Gastroesophageal sphincter (tissue), 4 donors: ENCODE results near the gene CCDC187. TPM values are rescaled to one million over a fixed set of nuclear protein-coding genes. Genes with fewer than 3 reads are reported as not detected.

ENCODE experiments used
- ATAC-seq: fragments of 150-250 bp; one replicate; pipeline ENCODE4 v1.9.1; 2016; ENCODE audit warnings: mild to moderate bottlenecking, moderate library complexity
- H3K27ac ChIP-seq, 4 donors: fragments of 200-600 bp; sonication (generic) in 3 of 4; 1 replicate in 3 of 4; 2 replicates in 1 of 4; pipeline ENCODE4 v1.5.1; 2016 to 2019
- H3K27me3 ChIP-seq: fragments of 200-600 bp; sonication (generic); one replicate; pipeline ENCODE4 v1.5.1; 2019
- H3K36me3 ChIP-seq, 2 donors: fragments of 200-600 bp; sonication (generic); one replicate each; pipeline ENCODE4 v1.5.1; 2019; ENCODE audit warnings: control low read depth in 1 of 2
- H3K4me1 ChIP-seq, 3 donors: fragments of 200-600 bp; sonication (generic); 1 replicate in 2 of 3; 2 replicates in 1 of 3; pipeline ENCODE4 v1.5.1; 2016 to 2019; ENCODE audit warnings: control low read depth in 2 of 3
- H3K4me3 ChIP-seq, 2 donors: fragments of 200-600 bp; sonication (generic); one replicate each; pipeline ENCODE4 v1.5.1; 2019; ENCODE audit warnings: mild to moderate bottlenecking in 1 of 2, moderate library complexity in 1 of 2
- H3K9me3 ChIP-seq, 3 donors: fragments of 200-600 bp; sonication (generic); one replicate each; pipeline ENCODE4 v1.5.1; 2017 to 2019; ENCODE audit warnings: control low read depth in 2 of 3
- CTCF ChIP-seq, 4 experiments: fragments of 200-600 bp in 2 of 4; fragments of 450-650 bp in 2 of 4; sonication (generic) in 1 of 4; IDR thresholded peaks; one replicate each; pipeline ENCODE4 v1.5.1; 2017 to 2019; ENCODE audit warnings: antibody characterized with exemption in 4 of 4, mild to moderate bottlenecking in 2 of 4, moderate library complexity in 2 of 4
- EP300 ChIP-seq: sonication (generic); formaldehyde crosslinking; IDR thresholded peaks from one replicate; pipeline ENCODE4 v1.6.1; 2017; ENCODE audit warnings: antibody characterized with exemption, mild to moderate bottlenecking
- POLR2A ChIP-seq, 2 donors: fragments of 450-650 bp; IDR thresholded peaks; one replicate each; pipeline ENCODE4 v1.6.1; 2017; ENCODE audit warnings: antibody characterized with exemption in 2 of 2, mild to moderate bottlenecking in 2 of 2, moderate library complexity in 1 of 2
- POLR2AphosphoS5 ChIP-seq: sonication (generic); formaldehyde crosslinking; IDR thresholded peaks from one replicate; pipeline ENCODE4 v1.6.1; 2017; ENCODE audit warnings: antibody characterized with exemption
- WGBS, 2 donors: methylation state at CpG; one replicate each; pipeline ENCODE4 v1.1.5; 2018; ENCODE audit warnings: low coverage in 1 of 2; 5-methylcytosine and 5-hydroxymethylcytosine counted together
- total RNA-seq, 4 donors: library from RNA; depleted of rRNA; stranded (reverse); fragments of >200 nt; gene quantifications; one replicate each; pipeline ENCODE4 v1.1.0, GENCODE V29; 2016

CCDC187 gene
- total RNA-seq, 4 donors from 2014 or later, result not detected

GRCh38 chr9:136235709-136236455, 68.0 kb downstream of the CCDC187 start:
- 76% methylated on average over 3 of the region's 27 CpGs; no CpG with 5 or more reads in 1 of the 2 donors for WGBS, 2 donors
- peaks cover 0 to 52% of the 10 kb centered on the region in 2 donors for H3K36me3 ChIP-seq
- H3K9me3 ChIP-seq, result no peaks in the 10 kb centered on the region
- TF ChIP-seq CTCF (IDR thresholded peaks at IDR 0.05), result no peak
- TF ChIP-seq POLR2A (IDR thresholded peaks at IDR 0.05), result no peak
- TF ChIP-seq POLR2AphosphoS5, result no peak
- no peak for TF ChIP-seq EP300
- H3K4me1 ChIP-seq, result peaks cover 0 to 19% (median 0%) of the 10 kb centered on the region in 3 donors
- ATAC-seq, result no peak
- H3K27me3 ChIP-seq, result no peaks in the 10 kb centered on the region
- H3K4me3 ChIP-seq, result no peak overlapping the region
- no peak overlapping the region for H3K27ac ChIP-seq

GRCh38 chr9:136235171-136235570, 68.7 kb downstream of the CCDC187 start:
- peaks cover 0 to 14% (median 0%) of the 10 kb centered on the region in 3 donors for H3K4me1 ChIP-seq
- no peak for ATAC-seq
- H3K36me3 ChIP-seq, result peaks cover 0 to 54% of the 10 kb centered on the region in 2 donors
- no peaks in the 10 kb centered on the region for H3K27me3 ChIP-seq
- TF ChIP-seq POLR2A (IDR thresholded peaks at IDR 0.05) (no peak), EP300 (no peak), CTCF (IDR thresholded peaks at IDR 0.05) (no peak), POLR2AphosphoS5 (no peak)
- no peak overlapping the region for H3K27ac ChIP-seq
- H3K4me3 ChIP-seq, result no peak overlapping the region
- H3K9me3 ChIP-seq, result no peaks in the 10 kb centered on the region
- 92 to 98% methylated on average over 7 to 10 of the region's 17 CpGs for WGBS, 2 donors

GRCh38 chr9:136234597-136234996, 69.3 kb downstream of the CCDC187 start:
- Histone ChIP-seq H3K4me1 (peaks cover 0 to 8% (median 0%) of the 10 kb centered on the region in 3 donors), H3K4me3 (no peak overlapping the region), H3K36me3 (peaks cover 0 to 54% of the 10 kb centered on the region in 2 donors), H3K27ac (no peak overlapping the region), H3K9me3 (no peaks in the 10 kb centered on the region), H3K27me3 (no peaks in the 10 kb centered on the region)
- 92 to 100% methylated on average over 6 to 17 of the region's 21 CpGs for WGBS, 2 donors
- TF ChIP-seq CTCF (IDR thresholded peaks at IDR 0.05), result no peak
- TF ChIP-seq POLR2A (IDR thresholded peaks at IDR 0.05), result no peak
- TF ChIP-seq POLR2AphosphoS5, result no peak
- TF ChIP-seq EP300, result no peak
- no peak for ATAC-seq

GRCh38 chr9:136233868-136234267, 70.0 kb downstream of the CCDC187 start:
- no peak overlapping the region for H3K27ac ChIP-seq
- no peak overlapping the region for H3K4me3 ChIP-seq
- TF ChIP-seq EP300 (no peak), POLR2A (IDR thresholded peaks at IDR 0.05) (no peak), POLR2AphosphoS5 (no peak), CTCF (IDR thresholded peaks at IDR 0.05) (no peak)
- WGBS, 2 donors, result 84 to 88% methylated on average over 9 of the region's 14 CpGs
- peaks cover 0 to 54% of the 10 kb centered on the region in 2 donors for H3K36me3 ChIP-seq
- H3K4me1 ChIP-seq, result peaks cover 0 to 1% (median 0%) of the 10 kb centered on the region in 3 donors
- no peaks in the 10 kb centered on the region for H3K27me3 ChIP-seq
- no peak for ATAC-seq
- no peaks in the 10 kb centered on the region for H3K9me3 ChIP-seq

GRCh38 chr9:136233411-136233810, 70.5 kb downstream of the CCDC187 start:
- TF ChIP-seq POLR2A (IDR thresholded peaks at IDR 0.05) (no peak), CTCF (IDR thresholded peaks at IDR 0.05) (no peak), EP300 (no peak), POLR2AphosphoS5 (no peak)
- no peaks in the 10 kb centered on the region for H3K4me1 ChIP-seq
- WGBS, 2 donors, result 76% methylated on average over 5 to 11 of the region's 15 CpGs

More at GRCh38 chr9:136233411-136233810, 70.5 kb downstream of the CCDC187 start:
- peaks cover 0 to 54% of the 10 kb centered on the region in 2 donors for H3K36me3 ChIP-seq
- no peak overlapping the region for H3K27ac ChIP-seq
- no peak for ATAC-seq
- no peaks in the 10 kb centered on the region for H3K27me3 ChIP-seq
- H3K9me3 ChIP-seq, result no peaks in the 10 kb centered on the region
- no peak overlapping the region for H3K4me3 ChIP-seq
